Type B pancreatic cell (in vitro differentiated cells): ENCODE results near the gene UBL5. TPM values are rescaled to one million over a fixed set of nuclear protein-coding genes. Genes with fewer than 3 reads are reported as not detected.

Source experiments
- DNase-seq: peaks from one replicate; pipeline ENCODE4 v3.0.0; 2021; ENCODE audit warnings: mixed read lengths; ENCODE audit not compliant: unreplicated experiment; ENCODE audit errors: extremely low spot score
- H3K27ac Mint-ChIP-seq: 2 replicates; pipeline ENCODE4 v1.8.0; 2021; ENCODE audit warnings: mild to moderate bottlenecking, mixed read lengths
- H3K27me3 Mint-ChIP-seq: 2 replicates; pipeline ENCODE4 v1.8.0; 2021; ENCODE audit warnings: mixed read lengths
- H3K36me3 Mint-ChIP-seq: 2 replicates; pipeline ENCODE4 v1.8.0; 2021; ENCODE audit warnings: mixed read lengths
- H3K4me1 Mint-ChIP-seq: one replicate; pipeline ENCODE4 v1.8.0; 2021; ENCODE audit warnings: mixed read lengths; ENCODE audit not compliant: unreplicated experiment
- H3K4me3 Mint-ChIP-seq: 2 replicates; pipeline ENCODE4 v1.8.0; 2021; ENCODE audit warnings: mild to moderate bottlenecking, mixed read lengths
- H3K9me3 Mint-ChIP-seq: 2 replicates; pipeline ENCODE4 v1.8.0; 2021; ENCODE audit warnings: mixed read lengths
- total RNA-seq: library from RNA; stranded (reverse); gene quantifications from 2 replicates; pipeline ENCODE4 v1.2.1, GENCODE V29; 2021; ENCODE audit warnings: low replicate concordance
- TF ChIP-seq, protein P1 (sequence below): fragments of 200-600 bp; sonication (generic); conservative IDR thresholded peaks from 2 replicates; pipeline ENCODE4 v1.5.0; 2021; ENCODE audit warnings: antibody characterized with exemption, mild to moderate bottlenecking

The UBL5 gene
- total RNA-seq, 1 donor from 2014 or later = 347 TPM

DNA sequence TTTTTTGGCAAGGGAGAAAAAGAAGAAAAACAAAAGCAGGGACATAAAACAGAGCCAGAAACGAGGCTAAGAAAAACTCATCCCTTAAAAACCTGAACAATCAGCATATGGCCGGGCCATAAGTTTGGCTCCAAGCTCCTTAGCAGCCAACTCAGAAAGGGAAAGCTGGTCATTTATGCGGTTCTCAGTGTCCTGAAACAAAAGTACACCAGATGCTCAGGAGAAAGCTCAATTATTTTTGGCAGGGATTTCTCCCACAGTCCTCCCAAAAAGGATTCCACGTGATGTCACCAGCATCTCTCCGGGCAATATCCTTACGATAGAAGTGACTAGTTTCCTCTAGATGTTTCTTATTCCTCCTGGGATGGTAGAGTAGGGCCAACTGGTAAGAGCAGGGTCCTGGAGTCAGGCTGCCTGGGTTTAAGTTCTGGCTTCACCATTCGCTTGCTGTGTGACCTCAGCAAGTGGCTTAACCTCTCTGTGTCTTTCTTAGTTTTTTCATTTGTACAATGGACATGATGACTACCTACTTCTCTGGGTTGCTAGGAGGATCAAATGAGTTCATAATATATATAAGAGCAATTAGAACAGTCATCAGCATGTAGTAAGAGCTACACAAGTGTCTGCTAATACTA is 41.4 kb downstream of the UBL5 start:
- Mint-ChIP-seq H3K27me3 (no peaks in the 10 kb centered on the region), H3K4me1 (no peaks in the 10 kb centered on the region), H3K36me3 (peaks cover 3% of the 10 kb centered on the region), H3K4me3 (no peak overlapping the region), H3K9me3 (no peaks in the 10 kb centered on the region), H3K27ac (no peak overlapping the region)
- TF ChIP-seq, protein P1, sequence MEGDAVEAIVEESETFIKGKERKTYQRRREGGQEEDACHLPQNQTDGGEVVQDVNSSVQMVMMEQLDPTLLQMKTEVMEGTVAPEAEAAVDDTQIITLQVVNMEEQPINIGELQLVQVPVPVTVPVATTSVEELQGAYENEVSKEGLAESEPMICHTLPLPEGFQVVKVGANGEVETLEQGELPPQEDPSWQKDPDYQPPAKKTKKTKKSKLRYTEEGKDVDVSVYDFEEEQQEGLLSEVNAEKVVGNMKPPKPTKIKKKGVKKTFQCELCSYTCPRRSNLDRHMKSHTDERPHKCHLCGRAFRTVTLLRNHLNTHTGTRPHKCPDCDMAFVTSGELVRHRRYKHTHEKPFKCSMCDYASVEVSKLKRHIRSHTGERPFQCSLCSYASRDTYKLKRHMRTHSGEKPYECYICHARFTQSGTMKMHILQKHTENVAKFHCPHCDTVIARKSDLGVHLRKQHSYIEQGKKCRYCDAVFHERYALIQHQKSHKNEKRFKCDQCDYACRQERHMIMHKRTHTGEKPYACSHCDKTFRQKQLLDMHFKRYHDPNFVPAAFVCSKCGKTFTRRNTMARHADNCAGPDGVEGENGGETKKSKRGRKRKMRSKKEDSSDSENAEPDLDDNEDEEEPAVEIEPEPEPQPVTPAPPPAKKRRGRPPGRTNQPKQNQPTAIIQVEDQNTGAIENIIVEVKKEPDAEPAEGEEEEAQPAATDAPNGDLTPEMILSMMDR = no peak
- DNase-seq = no peak

DNA sequence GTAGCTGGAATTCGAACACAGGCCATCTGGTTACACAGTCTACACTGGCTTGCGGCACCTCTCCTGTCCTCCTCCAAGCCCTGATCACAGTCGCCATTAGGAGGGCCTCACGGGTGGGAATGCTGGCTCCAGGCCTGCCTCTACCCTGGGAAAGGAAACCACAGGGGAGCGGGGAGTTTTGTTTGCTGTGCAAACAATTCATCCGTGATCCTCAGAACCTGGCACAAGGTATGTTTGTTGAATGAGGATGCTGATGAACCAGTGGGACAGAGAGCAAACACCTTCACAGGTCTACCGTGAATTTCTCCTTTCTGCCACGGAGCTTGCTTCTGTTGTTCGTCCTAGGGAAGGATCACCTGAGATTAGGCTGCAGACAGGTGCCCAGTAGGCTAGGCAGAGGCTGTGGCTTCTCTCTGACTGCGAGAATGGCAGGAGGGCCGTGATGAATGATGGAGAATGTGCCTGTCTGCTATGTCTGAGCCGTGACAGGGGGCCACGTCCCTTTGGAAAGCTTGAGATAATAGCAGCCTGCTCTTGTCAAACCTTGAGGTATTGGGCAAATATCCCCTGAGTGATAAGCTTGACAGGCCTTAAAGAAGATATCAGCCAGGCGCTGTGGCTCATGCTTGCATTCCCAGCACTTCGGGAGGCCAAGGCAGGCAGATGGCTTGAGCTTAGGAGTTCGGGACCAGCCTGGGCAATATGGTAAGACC is 44.1 kb downstream of the UBL5 start:
- no peak for DNase-seq
- Mint-ChIP-seq H3K36me3 (peaks cover 3% of the 10 kb centered on the region), H3K9me3 (no peaks in the 10 kb centered on the region), H3K27me3 (no peaks in the 10 kb centered on the region), H3K4me1 (peaks cover 12% of the 10 kb centered on the region), H3K27ac (peak overlapping the region; percentile 23), H3K4me3 (no peak overlapping the region)
- TF ChIP-seq, protein P1 = no peak

DNA sequence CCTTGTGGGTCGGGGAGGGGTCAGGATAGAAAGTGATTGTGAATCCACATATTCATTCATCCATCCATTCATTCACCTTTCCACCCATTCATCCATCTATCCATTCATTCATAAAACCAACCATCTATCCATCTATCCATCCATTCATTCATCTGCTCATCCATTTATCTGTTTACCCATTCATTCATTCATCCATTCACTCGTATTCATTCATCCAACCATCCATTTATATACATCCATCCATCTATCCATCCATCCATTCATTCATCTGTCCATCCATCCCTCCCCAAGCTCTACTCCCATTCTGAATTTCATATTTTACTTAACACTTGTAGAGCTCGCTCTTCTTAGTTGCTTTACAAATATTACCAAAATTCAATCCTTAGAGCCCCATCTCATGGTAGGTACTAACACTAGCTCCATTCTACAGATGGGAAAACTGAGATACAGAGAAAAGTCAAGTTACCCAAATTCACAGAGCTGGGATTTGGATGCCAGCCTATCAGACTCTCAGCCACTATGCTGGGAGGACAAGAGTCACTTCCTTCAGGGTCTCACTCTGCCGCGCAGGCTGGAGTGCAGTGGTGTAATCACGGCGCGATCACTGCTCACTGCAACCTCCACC is 45.0 kb downstream of the UBL5 start:
- Mint-ChIP-seq H3K27ac (no peak overlapping the region), H3K27me3 (no peaks in the 10 kb centered on the region), H3K4me3 (no peak overlapping the region), H3K4me1 (peaks cover 12% of the 10 kb centered on the region), H3K9me3 (no peaks in the 10 kb centered on the region), H3K36me3 (peaks cover 3% of the 10 kb centered on the region)
- no peak for DNase-seq
- TF ChIP-seq, protein P1 = no peak

DNA sequence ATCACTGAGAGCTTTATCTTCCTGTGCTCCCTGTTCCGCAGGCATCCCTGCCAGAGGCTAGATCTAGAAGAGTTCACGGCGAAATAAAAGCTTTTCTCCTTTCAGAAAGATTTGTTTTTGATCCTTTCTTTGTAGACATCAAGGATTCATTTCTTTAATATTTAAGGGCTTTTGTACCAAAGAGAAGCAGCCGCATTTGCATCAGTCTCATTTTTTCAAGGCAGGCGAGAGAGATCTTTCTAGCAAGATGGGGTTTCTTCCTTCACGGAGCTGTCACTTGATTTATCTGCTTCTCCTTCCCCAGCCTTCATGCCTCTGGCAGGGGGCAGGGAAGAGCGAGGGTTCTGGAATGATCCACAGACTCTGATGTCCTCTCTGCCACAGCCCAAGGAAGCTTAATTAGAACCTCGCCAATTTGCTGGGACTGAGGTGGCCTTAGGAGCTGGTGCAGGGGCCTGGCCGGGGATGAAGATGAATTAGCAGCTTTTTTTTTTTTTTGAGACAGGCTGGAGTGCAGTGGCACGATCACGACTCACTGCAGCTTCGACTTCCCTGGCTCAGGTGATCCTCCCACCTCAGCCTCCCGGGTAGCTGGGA is 47.4 kb downstream of the UBL5 start:
- DNase-seq = no peak
- H3K27ac Mint-ChIP-seq = peak overlapping the region; percentile 41
- TF ChIP-seq, protein P1 = no peak
- peaks cover 12% of the 10 kb centered on the region for H3K4me1 Mint-ChIP-seq
- no peak overlapping the region for H3K4me3 Mint-ChIP-seq
- no peaks in the 10 kb centered on the region for H3K9me3 Mint-ChIP-seq
- no peaks in the 10 kb centered on the region for H3K27me3 Mint-ChIP-seq
- peaks cover 3% of the 10 kb centered on the region for H3K36me3 Mint-ChIP-seq

DNA sequence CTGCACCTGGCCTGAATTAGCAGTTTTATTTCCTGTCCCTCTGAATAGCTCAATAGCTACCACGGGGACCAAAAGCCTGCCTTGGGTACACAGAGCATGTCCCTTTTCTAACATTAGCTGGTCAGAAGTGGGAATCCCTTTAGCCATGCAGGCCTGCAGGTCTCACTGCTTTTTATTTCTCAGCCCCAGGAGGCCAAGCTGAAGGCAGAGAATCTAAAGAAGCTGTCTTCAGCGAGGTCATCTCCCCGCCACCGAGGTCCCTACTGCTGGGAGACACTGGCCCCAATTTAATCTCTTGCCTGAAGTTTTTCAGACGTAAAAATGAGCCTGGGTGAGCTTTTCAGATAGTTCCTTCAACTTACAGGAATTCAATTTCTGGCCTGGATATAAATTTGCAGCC is 48.1 kb downstream of the UBL5 start:
- TF ChIP-seq, protein P1 = no peak
- no peak overlapping the region for H3K4me3 Mint-ChIP-seq
- H3K36me3 Mint-ChIP-seq = peaks cover 3% of the 10 kb centered on the region
- peak overlapping the region; percentile 41 for H3K27ac Mint-ChIP-seq
- peaks cover 12% of the 10 kb centered on the region for H3K4me1 Mint-ChIP-seq
- H3K27me3 Mint-ChIP-seq = no peaks in the 10 kb centered on the region
- no peak for DNase-seq
- H3K9me3 Mint-ChIP-seq = no peaks in the 10 kb centered on the region
